EL (cell line): ENCODE results near the gene DLG4.

Experiments
- DNase-seq: peaks from one replicate; pipeline ENCODE4 v3.0.0-alpha.2; 2016

DLG4 gene

GRCh38 chr17:7141824-7142223, 77.8 kb downstream of the DLG4 start:
- DNase-seq: no peak

GRCh38 chr17:7139400-7139799, 80.2 kb downstream of the DLG4 start:
- DNase-seq: no peak

GRCh38 chr17:7138800-7139381, 80.7 kb downstream of the DLG4 start:
- DNase-seq: no peak

GRCh38 chr17:7137171-7137943, 82.3 kb downstream of the DLG4 start:
- no peak for DNase-seq
